Esophagus squamous epithelium (tissue), 5 donors: ENCODE data around the gene DHRS1. TPM values are rescaled to one million over a fixed set of nuclear protein-coding genes. Genes with fewer than 3 reads are reported as not detected.
A peak's percentile ranks its signal among the peaks of the same experiment; 100 is the strongest.

Source experiments
- DNase-seq: peaks from one replicate; lab custom pipeline; 2025; lab: John Stamatoyannopoulos, UW
- H3K27ac ChIP-seq, 4 donors: fragments of 200-600 bp; sonication (generic); one replicate each; pipeline ENCODE4 v1.5.1; 2016 to 2019; ENCODE audit warnings: mild to moderate bottlenecking in 1 of 4
- H3K27me3 ChIP-seq, 4 donors: fragments of 200-600 bp; sonication (generic); 1 replicate in 3 of 4; 2 replicates in 1 of 4; pipeline versions ENCODE4 v1.5.1 to v1.6.0; 2017 to 2021; ENCODE audit warnings: antibody characterized with exemption in 1 of 4
- H3K36me3 ChIP-seq, 3 donors: fragments of 200-600 bp; sonication (generic); one replicate each; pipeline ENCODE4 v1.5.1; 2016 to 2019
- H3K4me1 ChIP-seq, 3 donors: fragments of 200-600 bp; sonication (generic); one replicate each; pipeline ENCODE4 v1.5.1; 2017 to 2019
- H3K4me3 ChIP-seq, 4 donors: fragments of 200-600 bp; sonication (generic); 1 replicate in 3 of 4; 2 replicates in 1 of 4; pipeline ENCODE4 v1.5.1; 2016 to 2019; ENCODE audit warnings: mild to moderate bottlenecking in 2 of 4, moderate library complexity in 1 of 4
- H3K9me3 ChIP-seq, 3 donors: fragments of 200-600 bp; sonication (generic); one replicate each; pipeline ENCODE4 v1.5.1; 2016 to 2019
- POLR2A ChIP-seq, 4 donors: fragments of 450-650 bp; IDR thresholded peaks; one replicate each; pipeline ENCODE4 v1.6.1; 2017; ENCODE audit warnings: antibody characterized with exemption in 4 of 4, mild to moderate bottlenecking in 4 of 4, moderate library complexity in 3 of 4
- WGBS, 2 donors: methylation state at CpG; one replicate each; pipeline ENCODE4 v1.1.5; 2018; 5-methylcytosine and 5-hydroxymethylcytosine counted together
- intact Hi-C: fragments of 100-400 bp; cut with DNase I; formaldehyde crosslinking; loops from one replicate; pipeline ENCODE4 v1.15.0; 2022
- total RNA-seq, 4 donors: library from RNA; depleted of rRNA; stranded (reverse); fragments of >200 nt; gene quantifications; one replicate each; pipeline ENCODE4 v1.1.0, GENCODE V29; 2016
- TF ChIP-seq, protein P1 (sequence below), 6 experiments: fragments of 450-650 bp in 4 of 6; fragments of 200-600 bp in 2 of 6; sonication (generic) in 2 of 6; IDR thresholded peaks; one replicate each; pipeline ENCODE4 v1.5.1; 2016 to 2019; ENCODE audit warnings: antibody characterized with exemption in 6 of 6, mild to moderate bottlenecking in 4 of 6, moderate library complexity in 4 of 6
- donor health status: DM: yes; HTN: yes; CAD: no.

Gene DHRS1
- total RNA-seq, 4 donors from 2014 or later, result 81.6 to 164 (median 101) TPM

DNA sequence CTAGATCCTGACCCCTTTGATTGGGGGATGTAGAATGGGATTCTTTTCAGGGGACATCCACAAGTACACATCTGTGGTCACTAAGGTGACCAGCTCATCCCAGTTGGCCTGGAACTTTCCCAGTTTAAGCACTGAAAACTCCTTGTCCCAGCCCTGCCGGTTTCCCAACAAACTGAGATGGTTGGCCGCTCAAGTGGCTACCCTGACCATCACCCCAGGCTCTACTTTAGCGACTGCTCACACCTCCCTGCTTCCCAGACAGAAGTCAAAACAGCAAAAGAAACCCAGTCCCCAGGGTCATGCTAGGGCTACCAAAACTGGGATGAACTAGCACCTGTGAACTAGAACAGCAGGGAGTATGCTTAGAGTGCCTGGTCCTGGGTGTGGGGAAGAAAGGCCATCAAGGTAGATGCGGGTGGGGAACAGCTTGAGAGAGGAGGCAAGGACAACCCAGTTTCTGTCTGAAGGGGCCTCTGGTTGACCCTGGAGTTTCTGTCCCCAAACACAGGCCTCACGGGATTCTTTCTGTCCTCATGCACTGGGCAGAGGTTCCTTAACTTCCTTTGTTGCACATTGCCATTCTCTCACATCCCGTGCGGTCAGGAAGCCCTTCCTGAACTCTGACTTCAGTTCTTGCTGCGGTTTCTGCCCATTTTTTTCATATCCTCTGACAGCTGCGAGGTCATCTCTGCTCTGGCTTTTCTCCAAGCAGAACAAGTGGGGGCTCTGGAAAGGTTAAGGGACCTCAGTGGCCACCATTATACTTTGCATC lies 13.3 kb upstream of the DHRS1 start:
- Histone ChIP-seq H3K36me3 (peaks cover 0 to 1% (median 0%) of the 10 kb centered on the region in 3 donors), H3K27me3 (peaks cover 0 to 16% (median 0%) of the 10 kb centered on the region in 4 donors), H3K27ac (peak overlapping the region; percentile 92 to 97 (median 95)), H3K4me1 (peaks cover 79 to 99% (median 91%) of the 10 kb centered on the region in 3 donors), H3K4me3 (peak overlapping the region in 2 of 4 donors; percentile 69 to 84), H3K9me3 (no peaks in the 10 kb centered on the region)
- TF ChIP-seq, protein P1, sequence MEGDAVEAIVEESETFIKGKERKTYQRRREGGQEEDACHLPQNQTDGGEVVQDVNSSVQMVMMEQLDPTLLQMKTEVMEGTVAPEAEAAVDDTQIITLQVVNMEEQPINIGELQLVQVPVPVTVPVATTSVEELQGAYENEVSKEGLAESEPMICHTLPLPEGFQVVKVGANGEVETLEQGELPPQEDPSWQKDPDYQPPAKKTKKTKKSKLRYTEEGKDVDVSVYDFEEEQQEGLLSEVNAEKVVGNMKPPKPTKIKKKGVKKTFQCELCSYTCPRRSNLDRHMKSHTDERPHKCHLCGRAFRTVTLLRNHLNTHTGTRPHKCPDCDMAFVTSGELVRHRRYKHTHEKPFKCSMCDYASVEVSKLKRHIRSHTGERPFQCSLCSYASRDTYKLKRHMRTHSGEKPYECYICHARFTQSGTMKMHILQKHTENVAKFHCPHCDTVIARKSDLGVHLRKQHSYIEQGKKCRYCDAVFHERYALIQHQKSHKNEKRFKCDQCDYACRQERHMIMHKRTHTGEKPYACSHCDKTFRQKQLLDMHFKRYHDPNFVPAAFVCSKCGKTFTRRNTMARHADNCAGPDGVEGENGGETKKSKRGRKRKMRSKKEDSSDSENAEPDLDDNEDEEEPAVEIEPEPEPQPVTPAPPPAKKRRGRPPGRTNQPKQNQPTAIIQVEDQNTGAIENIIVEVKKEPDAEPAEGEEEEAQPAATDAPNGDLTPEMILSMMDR (IDR thresholded peaks at IDR 0.05), result no peak
- TF ChIP-seq POLR2A (IDR thresholded peaks at IDR 0.05), result peak in 1 of 4 donors; percentile 8
- WGBS, 2 donors, result 64 to 70% methylated on average over 7 to 9 of the region's 9 CpGs
- no peak for DNase-seq
- intact Hi-C loops, result no loop called here

DNA sequence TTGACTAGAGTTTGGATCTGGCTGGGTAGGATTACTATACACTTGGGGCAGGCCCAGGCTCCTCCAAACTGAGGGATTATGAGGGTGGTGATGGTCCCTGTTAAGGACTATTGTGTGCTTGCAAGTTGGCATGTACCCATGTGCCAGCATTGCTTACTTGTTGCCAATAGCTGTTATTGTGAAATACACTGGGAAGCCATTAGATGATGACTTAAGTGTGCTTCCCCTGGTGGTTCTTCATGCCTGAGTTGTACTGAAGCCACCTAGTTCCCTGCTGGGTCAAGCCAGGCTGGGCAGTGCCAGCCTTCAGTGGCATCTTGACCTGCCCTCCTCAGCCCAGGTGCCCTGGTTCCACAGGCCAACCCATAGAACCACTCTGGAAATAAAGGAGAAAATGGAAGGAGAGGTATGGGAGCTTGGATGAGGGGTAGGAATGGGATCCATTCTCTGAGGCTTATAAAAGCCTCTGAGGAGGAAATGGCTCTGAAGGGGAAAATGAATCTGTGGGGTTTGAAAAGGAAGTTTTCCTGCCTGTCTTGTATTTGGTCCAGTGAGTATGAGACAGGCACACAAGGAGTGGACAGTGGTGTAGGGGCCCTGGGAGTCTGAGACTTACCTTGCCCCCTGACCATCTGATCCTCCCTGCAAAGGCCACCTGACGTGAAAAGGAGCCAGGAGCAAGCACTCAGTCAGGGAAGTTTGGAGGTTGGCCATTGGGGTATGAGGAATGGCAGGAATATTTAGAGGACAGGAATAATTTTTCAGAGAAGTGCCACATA lies 12.4 kb upstream of the DHRS1 start:
- no peak for DNase-seq
- H3K27ac ChIP-seq, result peak overlapping the region; percentile 92 to 97 (median 95)
- intact Hi-C loops, result no loop called here
- H3K9me3 ChIP-seq, result no peaks in the 10 kb centered on the region
- no peak for TF ChIP-seq POLR2A (IDR thresholded peaks at IDR 0.05)
- TF ChIP-seq, protein P1 (IDR thresholded peaks at IDR 0.05), result peak in 2 of 6 experiments; percentile 8 to 29
- H3K4me1 ChIP-seq, result peaks cover 81 to 97% (median 86%) of the 10 kb centered on the region in 3 donors
- peak overlapping the region; percentile 46 to 84 (median 62) for H3K4me3 ChIP-seq
- H3K27me3 ChIP-seq, result peaks cover 0 to 10% (median 0%) of the 10 kb centered on the region in 4 donors
- 50 to 78% methylated on average over 1 of the region's 1 CpG for WGBS, 2 donors
- H3K36me3 ChIP-seq, result peaks cover 0 to 10% (median 0%) of the 10 kb centered on the region in 3 donors

DNA sequence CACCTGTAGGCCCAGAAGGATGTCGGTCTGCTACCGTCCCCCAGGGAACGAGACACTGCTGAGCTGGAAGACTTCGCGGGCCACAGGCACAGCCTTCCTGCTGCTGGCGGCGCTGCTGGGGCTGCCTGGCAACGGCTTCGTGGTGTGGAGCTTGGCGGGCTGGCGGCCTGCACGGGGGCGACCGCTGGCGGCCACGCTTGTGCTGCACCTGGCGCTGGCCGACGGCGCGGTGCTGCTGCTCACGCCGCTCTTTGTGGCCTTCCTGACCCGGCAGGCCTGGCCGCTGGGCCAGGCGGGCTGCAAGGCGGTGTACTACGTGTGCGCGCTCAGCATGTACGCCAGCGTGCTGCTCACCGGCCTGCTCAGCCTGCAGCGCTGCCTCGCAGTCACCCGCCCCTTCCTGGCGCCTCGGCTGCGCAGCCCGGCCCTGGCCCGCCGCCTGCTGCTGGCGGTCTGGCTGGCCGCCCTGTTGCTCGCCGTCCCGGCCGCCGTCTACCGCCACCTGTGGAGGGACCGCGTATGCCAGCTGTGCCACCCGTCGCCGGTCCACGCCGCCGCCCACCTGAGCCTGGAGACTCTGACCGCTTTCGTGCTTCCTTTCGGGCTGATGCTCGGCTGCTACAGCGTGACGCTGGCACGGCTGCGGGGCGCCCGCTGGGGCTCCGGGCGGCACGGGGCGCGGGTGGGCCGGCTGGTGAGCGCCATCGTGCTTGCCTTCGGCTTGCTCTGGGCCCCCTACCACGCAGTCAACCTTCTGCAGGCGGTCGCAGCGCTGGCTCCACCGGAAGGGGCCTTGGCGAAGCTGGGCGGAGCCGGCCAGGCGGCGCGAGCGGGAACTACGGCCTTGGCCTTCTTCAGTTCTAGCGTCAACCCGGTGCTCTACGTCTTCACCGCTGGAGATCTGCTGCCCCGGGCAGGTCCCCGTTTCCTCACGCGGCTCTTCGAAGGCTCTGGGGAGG lies 11.3 kb upstream of the DHRS1 start, which contains the start of gene LTB4R:
TSS of gene LTB4R (plus strand) at position 857 of the 959 bp plus-strand sequence. CDS start 4,150 bp downstream, outside the sequence.
- peak within 1 kb of the TSS; percentile 46 to 84 (median 62) for H3K4me3 ChIP-seq
- 0% methylated on average over 20 of the region's 99 CpGs; no CpG with 5 or more reads in 1 of the 2 donors for WGBS, 2 donors
- DNase-seq, result no peak
- peaks cover 71 to 86% (median 75%) of the 10 kb centered on the region in 3 donors for H3K4me1 ChIP-seq
- peak in 1 of 4 donors; percentile 54 for TF ChIP-seq POLR2A (IDR thresholded peaks at IDR 0.05)
- TF ChIP-seq, protein P1 (IDR thresholded peaks at IDR 0.05), result peak in 5 of 6 experiments; percentile 2 to 57 (median 34)
- intact Hi-C loops, result no loop called here
- H3K27me3 ChIP-seq, result no peaks in the 10 kb centered on the region
- H3K36me3 ChIP-seq, result peaks cover 0 to 21% (median 5%) of the 10 kb centered on the region in 3 donors
- H3K9me3 ChIP-seq, result no peaks in the 10 kb centered on the region
- H3K27ac ChIP-seq, result peak within 1 kb of the TSS; percentile 92 to 97 (median 95)

DNA sequence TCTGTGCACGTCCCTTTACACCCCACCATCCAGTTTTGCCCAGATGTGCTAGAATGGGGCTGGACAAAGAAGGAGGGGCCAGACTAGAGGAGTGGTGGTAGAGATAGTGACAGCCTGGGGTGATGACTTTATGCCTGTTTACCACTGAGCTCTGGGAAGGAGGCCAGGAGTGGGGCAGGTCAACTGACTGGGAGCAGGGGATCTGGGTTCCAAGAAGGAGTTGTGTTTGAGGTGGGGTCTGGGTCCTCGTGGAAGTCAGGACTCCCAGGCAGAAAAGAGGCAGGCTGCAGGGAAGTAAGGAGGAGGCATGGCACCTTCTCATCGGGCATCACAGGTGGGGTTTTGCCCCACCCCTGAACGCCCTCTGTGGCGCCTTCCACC lies 10.7 kb upstream of the DHRS1 start:
- H3K27me3 ChIP-seq, result no peaks in the 10 kb centered on the region
- peaks cover 66 to 79% (median 68%) of the 10 kb centered on the region in 3 donors for H3K4me1 ChIP-seq
- intact Hi-C loops, result no loop called here
- peak overlapping the region; percentile 46 to 84 (median 62) for H3K4me3 ChIP-seq
- H3K27ac ChIP-seq, result peak overlapping the region; percentile 92 to 97 (median 95)
- TF ChIP-seq, protein P1 (IDR thresholded peaks at IDR 0.05), result no peak
- TF ChIP-seq POLR2A (IDR thresholded peaks at IDR 0.05), result no peak
- H3K36me3 ChIP-seq, result peaks cover 0 to 28% (median 12%) of the 10 kb centered on the region in 3 donors
- no peak for DNase-seq
- 3 to 30% methylated on average over 2 to 3 of the region's 5 CpGs for WGBS, 2 donors
- no peaks in the 10 kb centered on the region for H3K9me3 ChIP-seq
